GM12878 (cell line): Measurements from ENCODE around the gene GDE1. TPM values are rescaled to one million over a fixed set of nuclear protein-coding genes. Genes with fewer than 3 reads are reported as not detected.

Experiments
- ATAC-seq: fragments of 200-7000 bp; cut with Tn5 transposase; 3 replicates; pipeline ENCODE4 v1.9.1; 2020; ENCODE audit warnings: mild to moderate bottlenecking, moderate library complexity
- BruUV-seq: library from RNA; stranded (reverse); fragments of 400-500 nt; replicated peaks from 2 replicates; lab custom pipeline; 2021; lab: Mats Ljungman, UMichigan
- CTCF ChIA-PET: fragments of 300-600 bp; sonication (Branson Sonifier 250); formaldehyde crosslinking; extraction: SDS; loops from one replicate; lab custom pipeline; 2021; ENCODE audit warnings: inconsistent platforms; lab: Yijun Ruan, JAX
- POLR2A ChIA-PET: fragments of 350-600 bp; formaldehyde crosslinking; extraction: SDS; loops from one replicate; lab custom pipeline; 2021; ENCODE audit warnings: inconsistent platforms; lab: Charles Lee
- RAD21 ChIA-PET: fragments of 300-600 bp; sonication (Branson Sonifier 250); formaldehyde crosslinking; loops from one replicate; lab custom pipeline; 2023; ENCODE audit warnings: antibody characterized with exemption; ENCODE audit not compliant: unreplicated experiment; lab: Charles Lee
- SMC1A ChIA-PET: fragments of 300-600 bp; sonication (Branson Sonifier 250); formaldehyde crosslinking; loops from one replicate; lab custom pipeline; 2023; ENCODE audit not compliant: unreplicated experiment, uncharacterized antibody; lab: Charles Lee
- DNase-seq: peaks from one replicate; pipeline ENCODE4 v3.0.0-alpha.2; 2011; ENCODE audit warnings: low read depth, low spot score
- FAIRE-seq: peaks from 3 replicates; lab custom pipeline; 2011; peaks lifted over from hg19 to GRCh38; lab: Jason Lieb, UNC
- H2AFZ ChIP-seq: 2 replicates; pipeline ENCODE4 v1.6.0; 2011; ENCODE audit warnings: low read depth, low read length, control low read depth; ENCODE audit not compliant: control insufficient read depth
- H3K27ac ChIP-seq: 2 replicates; pipeline ENCODE4 v1.5.1; 2011; ENCODE audit warnings: control low read depth; ENCODE audit not compliant: control insufficient read depth, insufficient read depth
- H3K27me3 ChIP-seq, 2 experiments: replicated peaks in 1 of 2; 2 replicates each; pipeline versions ENCODE4 v1.6.0 to v1.6.1; 2011; ENCODE audit warnings: low read length in 1 of 2; ENCODE audit not compliant: control insufficient read depth in 2 of 2, insufficient read depth in 2 of 2
- H3K36me3 ChIP-seq, 2 experiments: 2 replicates each; pipeline ENCODE4 v1.5.1; 2011; ENCODE audit warnings: low read length in 1 of 2; ENCODE audit not compliant: control insufficient read depth in 2 of 2, insufficient read depth in 2 of 2
- H3K4me1 ChIP-seq: 2 replicates; pipeline ENCODE4 v1.6.1; 2011; ENCODE audit warnings: mild to moderate bottlenecking, low read length, moderate library complexity, mixed read lengths; ENCODE audit not compliant: control insufficient read depth, insufficient read depth
- H3K4me2 ChIP-seq: 2 replicates; pipeline ENCODE4 v1.6.0; 2011; ENCODE audit warnings: control low read depth; ENCODE audit not compliant: control insufficient read depth, insufficient read depth
- H3K4me3 ChIP-seq: fragments of 200-600 bp; sonication (generic); 2 replicates; pipeline ENCODE4 v1.5.1; 2016
- H3K79me2 ChIP-seq: 2 replicates; pipeline ENCODE4 v1.6.0; 2011; ENCODE audit warnings: low read length; ENCODE audit not compliant: control insufficient read depth, insufficient read depth
- H3K9ac ChIP-seq: 2 replicates; pipeline ENCODE4 v1.8.0; 2011; ENCODE audit warnings: low read length, control low read depth, mixed read lengths; ENCODE audit not compliant: control insufficient read depth, insufficient read depth
- H3K9me3 ChIP-seq: replicated peaks from 3 replicates; pipeline ENCODE4 v1.5.1; 2011; ENCODE audit warnings: mild to moderate bottlenecking, low read length; ENCODE audit not compliant: control insufficient read depth, insufficient read depth
- H4K20me1 ChIP-seq: 2 replicates; pipeline ENCODE4 v1.6.0; 2011; ENCODE audit not compliant: control insufficient read depth, insufficient read depth
- BCL11A ChIP-seq: IDR thresholded peaks from 2 replicates; pipeline ENCODE4 v1.6.1; 2011; ENCODE audit warnings: low read depth, low read length
- BMI1 ChIP-seq: fragments of 450-650 bp; IDR thresholded peaks from 2 replicates; pipeline ENCODE4 v1.6.1; 2016; ENCODE audit warnings: mild to moderate bottlenecking, moderate library complexity, borderline replicate concordance
- HDAC2 ChIP-seq: fragments of 200-600 bp; sonication (generic); IDR thresholded peaks from 2 replicates; pipeline ENCODE4 v1.6.1; 2017
- NBN ChIP-seq: fragments of 450-650 bp; IDR thresholded peaks from 2 replicates; pipeline ENCODE4 v1.6.1; 2016
- SMC3 ChIP-seq: IDR thresholded peaks from 2 replicates; pipeline ENCODE4 v1.6.1; 2011; ENCODE audit warnings: low read length, improper control_type of control experiment, borderline replicate concordance
- SPI1 ChIP-seq: IDR thresholded peaks from 2 replicates; pipeline ENCODE4 v1.6.1; 2011; ENCODE audit warnings: low read depth, mild to moderate bottlenecking, low read length, moderate library complexity, borderline replicate concordance; ENCODE audit not compliant: insufficient read depth
- SREBF1 ChIP-seq: IDR thresholded peaks from 2 replicates; pipeline ENCODE4 v1.6.1; 2012; ENCODE audit warnings: mild to moderate bottlenecking, low read length
- SUZ12 ChIP-seq: fragments of 200-600 bp; sonication (generic); IDR thresholded peaks from one replicate; pipeline ENCODE4 v1.6.1; 2018; ENCODE audit warnings: antibody characterized with exemption, mild to moderate bottlenecking; ENCODE audit not compliant: unreplicated experiment
- WGBS: methylation state at CpG from one replicate; pipeline ENCODE4 v1.1.6; 2016; ENCODE audit warnings: low lambda C conversion rate; ENCODE audit not compliant: insufficient replicate concordance, insufficient coverage; ENCODE audit errors: missing lambda C conversion rate; 5-methylcytosine and 5-hydroxymethylcytosine counted together
- in situ Hi-C: fragments of 300-500 bp; cut with MboI; formaldehyde crosslinking; loops from 9 replicates; pipeline ENCODE4 v1.14.3; 2018; ENCODE audit warnings: mixed read lengths
- intact Hi-C: fragments of 100-400 bp; cut with micrococcal nuclease; formaldehyde crosslinking; loops from one replicate; pipeline ENCODE4 v1.14.2; 2022; ENCODE audit not compliant: unreplicated experiment
- polyA plus RNA-seq, 11 experiments: library from polyadenylated mRNA; depleted of rRNA in 4 of 11; unstranded in 6 of 11; stranded (reverse) in 5 of 11; fragments of >200 nt; fragmentation: Nextera tagmentation in 4 of 11; fragmentation: Illumina TruSeq in 1 of 11; extraction: Ambion mirVana in 4 of 11; extraction: Trizol in 1 of 11; gene quantifications; 1 replicate in 1 of 11; 2 replicates in 10 of 11; pipeline versions ENCODE4 v1.2.1 to v1.2.3, GENCODE V29; 2011 to 2016; ENCODE audit warnings: inconsistent platforms in 2 of 11, missing spikeins in 2 of 11, low read depth in 1 of 11
- total RNA-seq, 4 experiments: library from RNA; depleted of rRNA in 3 of 4; stranded (reverse); fragments of >200 nt in 3 of 4; fragmentation: Illumina TruSeq in 1 of 4; extraction: Trizol in 1 of 4; gene quantifications; 2 replicates each; pipeline versions ENCODE4 v1.2.1 to v1.2.3, GENCODE V29; 2013 to 2021
- TF ChIP-seq, protein P1 (sequence below): IDR thresholded peaks from 2 replicates; pipeline ENCODE4 v1.6.1; 2012; ENCODE audit warnings: improper control_type of control experiment, low read depth, low read length; ENCODE audit not compliant: insufficient replicate concordance
- TF ChIP-seq, protein P2 (sequence below): fragments of 450-650 bp; IDR thresholded peaks from 2 replicates; pipeline ENCODE4 v1.6.1; 2017; ENCODE audit warnings: mild to moderate bottlenecking, low read depth, inconsistent platforms; ENCODE audit not compliant: poor library complexity, severe bottlenecking
- TF ChIP-seq, protein P3 (sequence below): fragments of 450-650 bp; IDR thresholded peaks from 2 replicates; pipeline ENCODE4 v1.6.1; 2017; ENCODE audit warnings: mild to moderate bottlenecking

The GDE1 gene
- total and polyA plus RNA-seq, 10 of the 15 experiments (the other 5 are each of a cell fraction or from before 2014, with no cell fraction given) = 14.8 to 31.8 (median 21.0) TPM

DNA sequence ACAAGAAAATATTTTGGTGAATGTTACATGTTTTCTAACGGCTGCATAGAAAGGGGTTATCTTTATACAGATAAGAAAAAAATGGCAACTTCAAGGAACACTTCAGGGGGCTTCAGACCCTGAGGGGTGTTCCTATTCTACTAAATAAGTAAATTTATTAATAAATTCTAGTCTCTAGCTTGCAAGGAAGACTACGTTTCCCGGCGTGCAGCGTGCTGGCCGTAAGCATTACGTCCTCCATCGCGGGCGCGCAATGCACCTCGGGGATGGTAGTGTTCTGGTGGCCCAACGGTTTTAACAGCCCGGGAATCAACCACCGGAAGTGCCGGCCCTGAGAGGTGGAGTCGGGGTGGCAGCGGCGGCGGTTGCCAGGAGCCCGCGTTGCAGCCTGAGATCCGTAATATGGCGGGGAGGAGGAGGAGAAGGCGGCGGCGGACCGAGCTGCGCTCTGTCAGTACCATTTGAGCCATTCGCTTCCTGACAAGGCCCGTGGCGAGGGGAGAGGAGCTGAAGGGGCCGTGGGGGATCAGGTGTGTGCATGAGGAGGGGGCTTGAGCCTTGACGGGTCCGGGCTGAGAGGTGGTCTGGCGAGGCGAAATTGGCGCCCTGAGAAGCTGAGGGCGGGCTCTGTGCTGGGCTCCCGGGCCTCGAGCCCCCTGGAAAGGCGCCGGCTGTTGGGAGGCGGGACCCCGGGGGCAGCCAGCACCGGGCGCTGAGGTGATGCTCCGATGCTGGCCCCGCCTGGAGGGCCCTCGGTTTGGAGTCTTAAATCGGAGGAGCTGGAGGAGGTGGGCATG, 1.9 kb upstream of the GDE1 start, which contains the start of gene CCP110:
Gene CCP110 (plus strand): TSS at position 384 of the 797 bp plus-strand sequence. CDS start 3,940 bp downstream, outside the sequence.
- Histone ChIP-seq H2AFZ (peak within 1 kb of the TSS; percentile 89), H3K4me3 (peak within 1 kb of the TSS; percentile 69), H3K27me3 (no peaks in the 10 kb centered on the region), H3K27ac (peak within 1 kb of the TSS; percentile 72), H3K36me3 (no peaks in the 10 kb centered on the region; a peak in 2 of 4 replicates), H4K20me1 (no peaks in the 10 kb centered on the region), H3K79me2 (peaks cover 62% of the 10 kb centered on the region), H3K9me3 (no peaks in the 10 kb centered on the region), H3K4me1 (peaks cover 14% of the 10 kb centered on the region), H3K4me2 (peak within 1 kb of the TSS; percentile 84), H3K9ac (peak within 1 kb of the TSS; percentile 57)
- ChIA-PET RAD21 (interaction anchor here (1.1 to 2.5 kb wide), 4 partner anchors 8 to 407 kb away, joined by 3 to 24 read pairs (median 4); partner anchors contain the start of gene VPS35L), POLR2A (interaction anchor here (0.5 to 2.6 kb wide), 6 partner anchors 11 to 1215 kb away, joined by 4 to 23 read pairs (median 6); partner anchors contain the start of genes SMG1 and VPS35L), SMC1A (interaction anchor here (1.1 to 4.5 kb wide), 3 partner anchors 9 to 31 kb away, joined by 3 to 19 read pairs (median 4); partner anchors contain the start of gene VPS35L), CTCF (interaction anchor here (1.0 to 5.2 kb wide), 3 partner anchors 21 to 401 kb away, joined by 3 to 56 read pairs (median 20); partner anchors contain the start of gene VPS35L)
- no TSS peak for BruUV-seq
- in situ Hi-C loops = loop anchor here (10.0 kb wide), 1 partner anchor 729 kb away; the partner anchor contains the start of gene RPS15A
- FAIRE-seq (peak; percentile 23), DNase-seq (peak; percentile 79), ATAC-seq (peak; percentile 86)
- WGBS = under 1% methylated on average over 48 of the region's 51 CpGs
- intact Hi-C loops = loop anchor here (2.0 to 5.0 kb wide), 2 partner anchors 31 to 456 kb away; partner anchors contain the start of genes COQ7 and VPS35L
- TF ChIP-seq, protein P1, sequence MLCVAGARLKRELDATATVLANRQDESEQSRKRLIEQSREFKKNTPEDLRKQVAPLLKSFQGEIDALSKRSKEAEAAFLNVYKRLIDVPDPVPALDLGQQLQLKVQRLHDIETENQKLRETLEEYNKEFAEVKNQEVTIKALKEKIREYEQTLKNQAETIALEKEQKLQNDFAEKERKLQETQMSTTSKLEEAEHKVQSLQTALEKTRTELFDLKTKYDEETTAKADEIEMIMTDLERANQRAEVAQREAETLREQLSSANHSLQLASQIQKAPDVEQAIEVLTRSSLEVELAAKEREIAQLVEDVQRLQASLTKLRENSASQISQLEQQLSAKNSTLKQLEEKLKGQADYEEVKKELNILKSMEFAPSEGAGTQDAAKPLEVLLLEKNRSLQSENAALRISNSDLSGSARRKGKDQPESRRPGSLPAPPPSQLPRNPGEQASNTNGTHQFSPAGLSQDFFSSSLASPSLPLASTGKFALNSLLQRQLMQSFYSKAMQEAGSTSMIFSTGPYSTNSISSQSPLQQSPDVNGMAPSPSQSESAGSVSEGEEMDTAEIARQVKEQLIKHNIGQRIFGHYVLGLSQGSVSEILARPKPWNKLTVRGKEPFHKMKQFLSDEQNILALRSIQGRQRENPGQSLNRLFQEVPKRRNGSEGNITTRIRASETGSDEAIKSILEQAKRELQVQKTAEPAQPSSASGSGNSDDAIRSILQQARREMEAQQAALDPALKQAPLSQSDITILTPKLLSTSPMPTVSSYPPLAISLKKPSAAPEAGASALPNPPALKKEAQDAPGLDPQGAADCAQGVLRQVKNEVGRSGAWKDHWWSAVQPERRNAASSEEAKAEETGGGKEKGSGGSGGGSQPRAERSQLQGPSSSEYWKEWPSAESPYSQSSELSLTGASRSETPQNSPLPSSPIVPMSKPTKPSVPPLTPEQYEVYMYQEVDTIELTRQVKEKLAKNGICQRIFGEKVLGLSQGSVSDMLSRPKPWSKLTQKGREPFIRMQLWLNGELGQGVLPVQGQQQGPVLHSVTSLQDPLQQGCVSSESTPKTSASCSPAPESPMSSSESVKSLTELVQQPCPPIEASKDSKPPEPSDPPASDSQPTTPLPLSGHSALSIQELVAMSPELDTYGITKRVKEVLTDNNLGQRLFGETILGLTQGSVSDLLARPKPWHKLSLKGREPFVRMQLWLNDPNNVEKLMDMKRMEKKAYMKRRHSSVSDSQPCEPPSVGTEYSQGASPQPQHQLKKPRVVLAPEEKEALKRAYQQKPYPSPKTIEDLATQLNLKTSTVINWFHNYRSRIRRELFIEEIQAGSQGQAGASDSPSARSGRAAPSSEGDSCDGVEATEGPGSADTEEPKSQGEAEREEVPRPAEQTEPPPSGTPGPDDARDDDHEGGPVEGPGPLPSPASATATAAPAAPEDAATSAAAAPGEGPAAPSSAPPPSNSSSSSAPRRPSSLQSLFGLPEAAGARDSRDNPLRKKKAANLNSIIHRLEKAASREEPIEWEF = no peak
- 0 out of 2 replicates have a peak, but pooled peaks have one; percentile 11 for TF ChIP-seq SPI1
- TF ChIP-seq SREBF1 = peak; percentile 84
- TF ChIP-seq NBN = no peak
- TF ChIP-seq SUZ12 = no peak
- no peak for TF ChIP-seq HDAC2
- TF ChIP-seq SMC3 = no peak
- TF ChIP-seq, protein P2, sequence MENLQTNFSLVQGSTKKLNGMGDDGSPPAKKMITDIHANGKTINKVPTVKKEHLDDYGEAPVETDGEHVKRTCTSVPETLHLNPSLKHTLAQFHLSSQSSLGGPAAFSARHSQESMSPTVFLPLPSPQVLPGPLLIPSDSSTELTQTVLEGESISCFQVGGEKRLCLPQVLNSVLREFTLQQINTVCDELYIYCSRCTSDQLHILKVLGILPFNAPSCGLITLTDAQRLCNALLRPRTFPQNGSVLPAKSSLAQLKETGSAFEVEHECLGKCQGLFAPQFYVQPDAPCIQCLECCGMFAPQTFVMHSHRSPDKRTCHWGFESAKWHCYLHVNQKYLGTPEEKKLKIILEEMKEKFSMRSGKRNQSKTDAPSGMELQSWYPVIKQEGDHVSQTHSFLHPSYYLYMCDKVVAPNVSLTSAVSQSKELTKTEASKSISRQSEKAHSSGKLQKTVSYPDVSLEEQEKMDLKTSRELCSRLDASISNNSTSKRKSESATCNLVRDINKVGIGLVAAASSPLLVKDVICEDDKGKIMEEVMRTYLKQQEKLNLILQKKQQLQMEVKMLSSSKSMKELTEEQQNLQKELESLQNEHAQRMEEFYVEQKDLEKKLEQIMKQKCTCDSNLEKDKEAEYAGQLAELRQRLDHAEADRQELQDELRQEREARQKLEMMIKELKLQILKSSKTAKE = no peak
- TF ChIP-seq, protein P3, sequence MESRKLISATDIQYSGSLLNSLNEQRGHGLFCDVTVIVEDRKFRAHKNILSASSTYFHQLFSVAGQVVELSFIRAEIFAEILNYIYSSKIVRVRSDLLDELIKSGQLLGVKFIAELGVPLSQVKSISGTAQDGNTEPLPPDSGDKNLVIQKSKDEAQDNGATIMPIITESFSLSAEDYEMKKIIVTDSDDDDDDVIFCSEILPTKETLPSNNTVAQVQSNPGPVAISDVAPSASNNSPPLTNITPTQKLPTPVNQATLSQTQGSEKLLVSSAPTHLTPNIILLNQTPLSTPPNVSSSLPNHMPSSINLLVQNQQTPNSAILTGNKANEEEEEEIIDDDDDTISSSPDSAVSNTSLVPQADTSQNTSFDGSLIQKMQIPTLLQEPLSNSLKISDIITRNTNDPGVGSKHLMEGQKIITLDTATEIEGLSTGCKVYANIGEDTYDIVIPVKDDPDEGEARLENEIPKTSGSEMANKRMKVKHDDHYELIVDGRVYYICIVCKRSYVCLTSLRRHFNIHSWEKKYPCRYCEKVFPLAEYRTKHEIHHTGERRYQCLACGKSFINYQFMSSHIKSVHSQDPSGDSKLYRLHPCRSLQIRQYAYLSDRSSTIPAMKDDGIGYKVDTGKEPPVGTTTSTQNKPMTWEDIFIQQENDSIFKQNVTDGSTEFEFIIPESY = no peak
- TF ChIP-seq BCL11A = no peak
- TF ChIP-seq BMI1 = peak; percentile 86; the same call in 1 of the 2 replicates
